ENCODE data around the gene NR1D1. TPM values are rescaled to one million over a fixed set of nuclear protein-coding genes. Genes with fewer than 3 reads are reported as not detected.

NR1D1 gene
- total and polyA plus RNA-seq, 5 experiments from 2014 or later = 3.9 to 19.2 (median 9.9) TPM

Other genes starting within 250 kb of the NR1D1 start
- 100 to 1,000 TPM; 111 to 118 TPM for gene IKZF3, start 236.3 kb downstream of the NR1D1 start, total RNA-seq
- 10 to 100 TPM; 18.8 to 59.2 (median 21.5) TPM for gene IKZF3, start 236.3 kb downstream of the NR1D1 start, polyA plus RNA-seq
- gene ZPBP2, start 232.4 kb downstream of the NR1D1 start, total RNA-seq = under 1 TPM; 0.38 to 0.49 TPM
- not detected for gene ZPBP2, start 232.4 kb downstream of the NR1D1 start, polyA plus RNA-seq
- 10 to 100 TPM; 82.2 to 83.3 TPM for gene GSDMB, start 182.0 kb downstream of the NR1D1 start, total RNA-seq
- gene GSDMB, start 182.0 kb downstream of the NR1D1 start, polyA plus RNA-seq = 1 to 10 TPM in 1 of 3 donors, under 1 TPM in 2; 0.55 to 1.2 (median 0.58) TPM
- gene ORMDL3, start 173.0 kb downstream of the NR1D1 start, total RNA-seq = 100 to 1,000 TPM; 178 to 192 TPM
- 100 to 1,000 TPM; 100 to 335 (median 249) TPM for gene ORMDL3, start 173.0 kb downstream of the NR1D1 start, polyA plus RNA-seq
- gene LRRC3C, start 172.9 kb downstream of the NR1D1 start, total RNA-seq = under 1 TPM in 1 of 2 experiments, not detected in 1; 0.44 TPM
- not detected for gene LRRC3C, start 172.9 kb downstream of the NR1D1 start, polyA plus RNA-seq
- gene GSDMA, start 137.6 kb downstream of the NR1D1 start, total RNA-seq = not detected
- under 1 TPM; 0.16 to 0.65 (median 0.50) TPM for gene GSDMA, start 137.6 kb downstream of the NR1D1 start, polyA plus RNA-seq
- gene PSMD3, start 119.8 kb downstream of the NR1D1 start, total RNA-seq = 10 to 100 TPM; 77.1 to 87.9 TPM
- gene PSMD3, start 119.8 kb downstream of the NR1D1 start, polyA plus RNA-seq = 10 to 100 TPM; 45.4 to 55.9 (median 51.5) TPM
- not detected for gene CSF3, start 85.1 kb downstream of the NR1D1 start, total RNA-seq
- gene CSF3, start 85.1 kb downstream of the NR1D1 start, polyA plus RNA-seq = not detected
- gene MED24, start 46.2 kb downstream of the NR1D1 start, total RNA-seq = 100 to 1,000 TPM; 104 TPM
- gene MED24, start 46.2 kb downstream of the NR1D1 start, polyA plus RNA-seq = 10 to 100 TPM; 37.3 to 67.7 (median 42.1) TPM
- 10 to 100 TPM; 53.6 to 54.2 TPM for gene THRA, start 37.6 kb downstream of the NR1D1 start, total RNA-seq
- 10 to 100 TPM; 11.3 to 23.3 (median 22.2) TPM for gene THRA, start 37.6 kb downstream of the NR1D1 start, polyA plus RNA-seq
- gene MSL1, start 21.4 kb upstream of the NR1D1 start, total RNA-seq = 100 to 1,000 TPM; 132 to 135 TPM
- 10 to 100 TPM in 1 of 3 donors, 1 to 10 TPM in 2; 6.8 to 12.8 (median 9.2) TPM for gene MSL1, start 21.4 kb upstream of the NR1D1 start, polyA plus RNA-seq
- gene CASC3, start 39.9 kb upstream of the NR1D1 start, total RNA-seq = 100 to 1,000 TPM; 153 to 162 TPM
- 10 to 100 TPM; 33.5 to 46.9 (median 40.6) TPM for gene CASC3, start 39.9 kb upstream of the NR1D1 start, polyA plus RNA-seq
- 1 to 10 TPM; 5.9 to 6.4 TPM for gene RAPGEFL1, start 76.9 kb upstream of the NR1D1 start, total RNA-seq
- gene RAPGEFL1, start 76.9 kb upstream of the NR1D1 start, polyA plus RNA-seq = under 1 TPM in 2 of 3 donors, not detected in 1; 0.12 to 0.65 TPM
- 10 to 100 TPM; 29.0 to 32.7 TPM for gene WIPF2, start 118.7 kb upstream of the NR1D1 start, total RNA-seq
- gene WIPF2, start 118.7 kb upstream of the NR1D1 start, polyA plus RNA-seq = 1 to 10 TPM; 6.4 to 7.5 (median 7.5) TPM
- 1 to 10 TPM; 1.5 to 1.6 TPM for gene CDC6, start 187.3 kb upstream of the NR1D1 start, total RNA-seq
- under 1 TPM in 1 of 3 donors, not detected in 2; 0.08 TPM for gene CDC6, start 187.3 kb upstream of the NR1D1 start, polyA plus RNA-seq
- 10 to 100 TPM; 39.2 to 39.9 TPM for gene RARA, start 208.6 kb upstream of the NR1D1 start, total RNA-seq
- 10 to 100 TPM in 1 of 3 donors, 1 to 10 TPM in 2; 7.2 to 12.4 (median 9.0) TPM for gene RARA, start 208.6 kb upstream of the NR1D1 start, polyA plus RNA-seq

All from naive thymus-derived CD8-positive, alpha-beta T cell (primary cell).